ENCODE results near the gene CALN1.
"Not testable (repeated sequence)": the region's sequence is repeated elsewhere in the genome, so short reads cannot be mapped to it uniquely, and the experiment has no call there.

CALN1 gene

GRCh38 chr7:72080341-72080766, 331.8 kb downstream of the CALN1 start:
- DNase-seq: no peak

- DNase-seq: no peak
These were observed 333.3 kb downstream of the CALN1 start for GRCh38 chr7:72078856-72079255.

- DNase-seq: no peak
These were observed 333.8 kb downstream of the CALN1 start for GRCh38 chr7:72078301-72078700.

- DNase-seq: no peak
These were observed 334.4 kb downstream of the CALN1 start for GRCh38 chr7:72077786-72078185.

GRCh38 chr7:72072901-72073300, 339.2 kb downstream of the CALN1 start:
- DNase-seq: no peak

GRCh38 chr7:72069263-72069662, 342.9 kb downstream of the CALN1 start:
- no peak for DNase-seq

- not testable (repeated sequence) for DNase-seq
These were observed 346.4 kb downstream of the CALN1 start for GRCh38 chr7:72065764-72066163.

- no peak for DNase-seq
These were observed 347.2 kb downstream of the CALN1 start for GRCh38 chr7:72064916-72065315.

GRCh38 chr7:72063330-72063729, 348.8 kb downstream of the CALN1 start:
- DNase-seq: no peak

- no peak for DNase-seq
These were observed 349.5 kb downstream of the CALN1 start for GRCh38 chr7:72062666-72063065.

GRCh38 chr7:72059925-72060324, 352.2 kb downstream of the CALN1 start:
- DNase-seq: no peak

- DNase-seq: no peak
These were observed 353.6 kb downstream of the CALN1 start for GRCh38 chr7:72058579-72058978.

GRCh38 chr7:72057796-72058195, 354.3 kb downstream of the CALN1 start:
- no peak for DNase-seq

GRCh38 chr7:72057231-72057630, 354.9 kb downstream of the CALN1 start:
- no peak for DNase-seq

GRCh38 chr7:72055426-72055825, 356.7 kb downstream of the CALN1 start:
- no peak for DNase-seq

- DNase-seq: no peak
These were observed 358.8 kb downstream of the CALN1 start for GRCh38 chr7:72053292-72053691.

GRCh38 chr7:72048420-72048819, 363.7 kb downstream of the CALN1 start:
- no peak for DNase-seq

- no peak for DNase-seq
These were observed 369.3 kb downstream of the CALN1 start for GRCh38 chr7:72042855-72043254.

- DNase-seq: no peak
These were observed 371.5 kb downstream of the CALN1 start for GRCh38 chr7:72040641-72041040.

- no peak for DNase-seq
These were observed 372.7 kb downstream of the CALN1 start for GRCh38 chr7:72039460-72039859.

GRCh38 chr7:72038022-72038732, 374.0 kb downstream of the CALN1 start:
- DNase-seq: no peak

- DNase-seq: no peak
These were observed 374.6 kb downstream of the CALN1 start for GRCh38 chr7:72037516-72037915.

- no peak for DNase-seq
These were observed 376.9 kb downstream of the CALN1 start for GRCh38 chr7:72035266-72035665.

GRCh38 chr7:72032934-72033333, 379.2 kb downstream of the CALN1 start:
- DNase-seq: no peak

- no peak for DNase-seq
These were observed 381.0 kb downstream of the CALN1 start for GRCh38 chr7:72030994-72031667.

All from activated CD4-positive, alpha-beta T cell treated with anti-CD3 and anti-CD28 coated beads, Interleukin-2, amount 50 U/mL, for 4 hours (primary cell).